Gastrocnemius medialis (tissue), 4 donors: ENCODE data around the gene ARMH1. TPM values are rescaled to one million over a fixed set of nuclear protein-coding genes. Genes with fewer than 3 reads are reported as not detected.
A peak's percentile ranks its signal among the peaks of the same experiment; 100 is the strongest.

Experiments used
- ATAC-seq, 2 donors: fragments of 150-250 bp; one replicate each; pipeline ENCODE4 v1.9.1; 2016
- DNase-seq, 2 donors: peaks; one replicate each; pipeline ENCODE4 v3.0.0-alpha.2; 2019
- H3K27ac ChIP-seq, 4 donors: fragments of 200-600 bp; sonication (generic); 1 replicate in 1 of 4; 2 replicates in 3 of 4; pipeline ENCODE4 v1.5.1; 2016 to 2018; ENCODE audit warnings: mild to moderate bottlenecking in 2 of 4, moderate library complexity in 1 of 4
- H3K27me3 ChIP-seq, 3 donors: fragments of 200-600 bp; sonication (generic) in 2 of 3; 1 replicate in 1 of 3; 2 replicates in 2 of 3; pipeline versions ENCODE4 v1.5.1 to v1.6.0; 2016 to 2019; ENCODE audit warnings: mild to moderate bottlenecking in 1 of 3, moderate library complexity in 1 of 3
- H3K36me3 ChIP-seq, 2 donors: fragments of 200-600 bp; sonication (generic) in 1 of 2; one replicate each; pipeline ENCODE4 v1.5.1; 2017 to 2018
- H3K4me1 ChIP-seq, 2 donors: fragments of 200-600 bp; sonication (generic) in 1 of 2; one replicate each; pipeline ENCODE4 v1.5.1; 2016 to 2017; ENCODE audit warnings: mild to moderate bottlenecking in 2 of 2
- H3K4me3 ChIP-seq, 4 donors: fragments of 200-600 bp; sonication (generic) in 3 of 4; 1 replicate in 1 of 4; 2 replicates in 3 of 4; pipeline ENCODE4 v1.5.1; 2016 to 2019; ENCODE audit warnings: mild to moderate bottlenecking in 2 of 4
- H3K9me3 ChIP-seq, 3 donors: fragments of 200-600 bp; sonication (generic) in 2 of 3; 1 replicate in 1 of 3; 2 replicates in 2 of 3; pipeline ENCODE4 v1.5.1; 2016 to 2019
- CTCF ChIP-seq, 5 experiments: fragments of 450-650 bp in 3 of 5; fragments of 200-600 bp in 2 of 5; sonication (generic) in 2 of 5; IDR thresholded peaks in 4 of 5; conservative IDR thresholded peaks in 1 of 5; 1 replicate in 4 of 5; 2 replicates in 1 of 5; pipeline ENCODE4 v1.5.1; 2016 to 2019; ENCODE audit warnings: antibody characterized with exemption in 5 of 5, mild to moderate bottlenecking in 3 of 5, moderate library complexity in 3 of 5
- POLR2A ChIP-seq, 2 donors: fragments of 450-650 bp; IDR thresholded peaks; one replicate each; pipeline ENCODE4 v1.6.1; 2017; ENCODE audit warnings: antibody characterized with exemption in 2 of 2, mild to moderate bottlenecking in 2 of 2, moderate library complexity in 2 of 2
- in situ Hi-C, 4 donors: fragments of 200-750 bp; cut with MboI; loops; one replicate each; pipeline versions ENCODE4 v1.15.0 to v1.8.0; 2017; ENCODE audit warnings: low sequenced_read_pairs in 4 of 4
- intact Hi-C: fragments of 100-400 bp; cut with DNase I; formaldehyde crosslinking; loops from one replicate; pipeline ENCODE4 v1.15.1; 2023; ENCODE audit warnings: low total_unique reads
- total RNA-seq, 4 donors: library from RNA; depleted of rRNA; stranded (reverse); fragments of >200 nt; gene quantifications; one replicate each; pipeline versions ENCODE4 v1.1.0 to v1.2.3, GENCODE V29; 2016

Gene ARMH1
- total RNA-seq, 4 donors from 2014 or later, result 0.78 TPM; not detected in 3

DNA sequence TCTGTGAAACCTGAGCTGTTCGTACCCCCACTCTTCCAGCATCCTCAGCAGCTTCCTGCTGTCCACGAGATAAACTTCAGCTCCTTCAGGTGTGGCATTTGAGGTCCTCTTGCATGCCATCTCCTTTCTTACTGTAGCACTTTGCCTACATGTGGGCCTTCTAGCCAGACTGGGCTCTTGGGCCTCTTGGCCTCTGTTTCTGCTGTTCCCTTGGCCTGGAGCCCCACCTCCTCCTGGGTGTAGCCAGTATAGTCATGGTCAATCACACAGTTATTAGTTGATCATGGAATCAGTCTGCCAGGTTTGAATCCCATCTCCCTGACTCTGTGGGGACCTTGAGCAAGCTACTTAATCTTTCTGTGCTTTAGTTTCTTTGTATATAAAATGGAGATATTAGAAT is 26.6 kb upstream of the ARMH1 start:
- no peak overlapping the region for H3K4me3 ChIP-seq
- peaks cover 0 to 39% of the 10 kb centered on the region in 2 donors for H3K36me3 ChIP-seq
- no peak overlapping the region for H3K27ac ChIP-seq
- in situ Hi-C loops (no loop called here), intact Hi-C loops (no loop called here)
- DNase-seq (no peak), ATAC-seq (no peak)
- TF ChIP-seq CTCF (IDR thresholded peaks at IDR 0.05 in 4 of 5, conservative IDR thresholded peaks at IDR 0.05 in 1 of 5) (no peak), POLR2A (IDR thresholded peaks at IDR 0.05) (no peak)
- H3K27me3 ChIP-seq, result no peaks in the 10 kb centered on the region
- no peaks in the 10 kb centered on the region for H3K9me3 ChIP-seq
- H3K4me1 ChIP-seq, result peaks cover 40 to 58% of the 10 kb centered on the region in 2 donors

- Histone ChIP-seq H3K4me1 (peaks cover 32 to 50% of the 10 kb centered on the region in 2 donors), H3K36me3 (peaks cover 0 to 33% of the 10 kb centered on the region in 2 donors), H3K27ac (peak overlapping the region in 1 of 4 donors; percentile 28), H3K27me3 (no peaks in the 10 kb centered on the region), H3K4me3 (no peak overlapping the region), H3K9me3 (no peaks in the 10 kb centered on the region)
- in situ Hi-C loops, result no loop called here
- ATAC-seq (no peak), DNase-seq (peak in 1 of 2 donors; percentile 38)
- TF ChIP-seq POLR2A (IDR thresholded peaks at IDR 0.05) (no peak), CTCF (IDR thresholded peaks at IDR 0.05 in 4 of 5, conservative IDR thresholded peaks at IDR 0.05 in 1 of 5) (no peak)
- intact Hi-C loops, result no loop called here
Measured at GRCh38 chr1:44648529-44649250, 25.8 kb upstream of the ARMH1 start.

- DNase-seq (no peak), ATAC-seq (no peak)
- in situ Hi-C loops, result loop anchor here (5.0 to 10.0 kb wide), 3 partner anchors 37 to 45 kb away; no protein-coding TSS in a partner anchor
- H3K27ac ChIP-seq, result peak overlapping the region in 3 of 4 donors; percentile 32 to 79 (median 71)
- intact Hi-C loops, result loop anchor here (10.0 kb wide), 1 partner anchor 435 kb away; the partner anchor contains the start of gene DMAP1
- no peak overlapping the region for H3K4me3 ChIP-seq
- no peaks in the 10 kb centered on the region for H3K27me3 ChIP-seq
- peaks cover 22 to 40% of the 10 kb centered on the region in 2 donors for H3K4me1 ChIP-seq
- H3K36me3 ChIP-seq, result peaks cover 0 to 31% of the 10 kb centered on the region in 2 donors
- no peaks in the 10 kb centered on the region for H3K9me3 ChIP-seq
- TF ChIP-seq POLR2A (IDR thresholded peaks at IDR 0.05) (no peak), CTCF (IDR thresholded peaks at IDR 0.05 in 4 of 5, conservative IDR thresholded peaks at IDR 0.05 in 1 of 5) (no peak)
Measured at GRCh38 chr1:44649788-44650158, 24.7 kb upstream of the ARMH1 start.

DNA sequence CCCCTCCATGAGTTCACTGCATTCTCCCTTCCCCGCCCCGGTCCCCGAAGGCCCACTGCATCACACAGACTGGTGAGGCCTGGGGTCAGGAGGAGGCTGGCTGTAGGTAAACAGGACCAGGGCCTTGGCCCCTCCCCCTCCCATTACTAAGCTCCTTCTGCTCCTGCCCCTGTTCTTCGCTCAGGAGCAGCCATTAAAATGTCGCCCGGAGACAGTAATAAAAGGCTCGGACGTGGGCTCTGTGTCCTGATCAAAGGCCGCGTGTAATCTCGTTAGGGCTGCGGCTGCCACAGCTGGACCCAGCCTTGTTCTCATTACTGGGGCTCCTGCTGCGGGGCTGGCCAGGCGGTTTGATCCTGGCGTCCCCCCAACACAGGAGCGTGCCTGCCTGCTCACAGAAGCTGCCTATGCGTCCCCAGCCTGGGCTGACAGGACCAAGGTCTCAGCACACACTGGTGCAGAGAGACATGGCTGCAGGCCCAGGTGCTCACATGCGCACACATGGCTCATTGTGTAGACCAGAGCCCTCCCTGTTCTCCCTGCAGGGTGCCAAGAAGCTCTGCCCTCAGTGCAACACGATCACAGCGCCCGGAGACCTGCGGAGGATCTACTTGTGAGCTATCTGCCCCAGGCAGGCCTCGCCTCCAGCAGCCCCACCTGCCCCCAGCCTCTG is 24.2 kb upstream of the ARMH1 start:
- Histone ChIP-seq H3K4me1 (peaks cover 16 to 34% of the 10 kb centered on the region in 2 donors), H3K36me3 (peaks cover 0 to 31% of the 10 kb centered on the region in 2 donors), H3K27me3 (no peaks in the 10 kb centered on the region), H3K27ac (peak overlapping the region in 3 of 4 donors; percentile 32 to 79 (median 71)), H3K9me3 (no peaks in the 10 kb centered on the region), H3K4me3 (no peak overlapping the region)
- in situ Hi-C loops (loop anchor here (5.0 to 10.0 kb wide), 3 partner anchors 38 to 45 kb away; no protein-coding TSS in a partner anchor), intact Hi-C loops (loop anchor here (10.0 kb wide), 1 partner anchor 435 kb away; the partner anchor contains the start of gene DMAP1)
- no peak for TF ChIP-seq CTCF (IDR thresholded peaks at IDR 0.05 in 4 of 5, conservative IDR thresholded peaks at IDR 0.05 in 1 of 5)
- no peak for TF ChIP-seq POLR2A (IDR thresholded peaks at IDR 0.05)
- peak; percentile 44 to 47 for ATAC-seq
- DNase-seq, result peak; percentile 74 to 78
